Thyroid gland (tissue), 4 donors: ENCODE results near the gene EXOC4. TPM values are rescaled to one million over a fixed set of nuclear protein-coding genes. Genes with fewer than 3 reads are reported as not detected.

ENCODE experiments used
- DNase-seq, 2 donors: peaks; one replicate each; pipeline ENCODE4 v3.0.0-alpha.2; 2019
- H3K27ac ChIP-seq, 3 donors: fragments of 200-600 bp; sonication (generic); 1 replicate in 2 of 3; 2 replicates in 1 of 3; pipeline ENCODE4 v1.5.1; 2016 to 2019; ENCODE audit warnings: mild to moderate bottlenecking in 1 of 3, moderate library complexity in 1 of 3
- H3K27me3 ChIP-seq: fragments of 200-600 bp; sonication (generic); one replicate; pipeline ENCODE4 v1.5.1; 2019
- H3K36me3 ChIP-seq, 2 donors: fragments of 200-600 bp; sonication (generic); one replicate each; pipeline ENCODE4 v1.5.1; 2016 to 2019
- H3K4me1 ChIP-seq, 2 donors: fragments of 200-600 bp; sonication (generic); one replicate each; pipeline ENCODE4 v1.5.1; 2017 to 2019
- H3K4me3 ChIP-seq, 3 donors: fragments of 200-600 bp; sonication (generic); replicated peaks in 1 of 3; 1 replicate in 2 of 3; 2 replicates in 1 of 3; pipeline ENCODE4 v1.5.1; 2016; ENCODE audit warnings: mild to moderate bottlenecking in 1 of 3
- H3K9me3 ChIP-seq: fragments of 200-600 bp; sonication (generic); one replicate; pipeline ENCODE4 v1.5.1; 2017
- POLR2A ChIP-seq, 2 donors: fragments of 450-650 bp; IDR thresholded peaks; one replicate each; pipeline ENCODE4 v1.6.1; 2017; ENCODE audit warnings: antibody characterized with exemption in 2 of 2, mild to moderate bottlenecking in 2 of 2, moderate library complexity in 1 of 2
- WGBS, 2 donors: methylation state at CpG; one replicate each; pipeline ENCODE4 v1.1.5; 2017; 5-methylcytosine and 5-hydroxymethylcytosine counted together
- intact Hi-C: fragments of 100-400 bp; cut with DNase I; formaldehyde crosslinking; loops from one replicate; pipeline ENCODE4 v1.15.1; 2023
- total RNA-seq, 4 donors: library from RNA; depleted of rRNA; stranded (reverse); fragments of >200 nt; gene quantifications; one replicate each; pipeline ENCODE4 v1.2.3, GENCODE V29; 2016
- TF ChIP-seq, protein P1 (sequence below), 6 experiments: fragments of 200-600 bp in 3 of 6; fragments of 450-650 bp in 3 of 6; sonication (generic) in 3 of 6; IDR thresholded peaks; one replicate each; pipeline ENCODE4 v1.5.1; 2016 to 2019; ENCODE audit warnings: antibody characterized with exemption in 6 of 6, mild to moderate bottlenecking in 2 of 6, inconsistent platforms in 1 of 6, moderate library complexity in 1 of 6

Gene EXOC4
- total RNA-seq, 4 donors from 2014 or later, result 74.0 to 116 (median 107) TPM

DNA sequence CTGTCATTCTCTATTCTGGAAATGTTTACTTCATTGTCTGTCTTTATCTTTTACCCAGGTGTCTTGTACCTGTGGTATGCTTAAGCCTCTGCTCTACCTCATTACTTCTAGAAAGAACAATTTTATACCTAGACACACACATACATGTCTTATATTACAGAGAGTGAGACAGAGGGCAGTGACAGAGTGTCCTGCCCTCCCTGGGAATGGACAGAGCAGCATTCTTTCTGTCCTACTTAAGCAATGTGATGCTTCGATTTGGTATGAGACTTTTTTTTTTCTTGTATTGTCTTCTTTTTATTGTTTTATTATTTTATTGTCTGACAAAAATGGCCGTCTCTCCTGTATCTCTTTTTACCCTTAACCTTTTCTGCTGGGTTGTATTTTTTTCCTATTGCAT, 286.1 kb downstream of the EXOC4 start:
- no peak for TF ChIP-seq POLR2A (IDR thresholded peaks at IDR 0.05)
- DNase-seq, result no peak
- no peaks in the 10 kb centered on the region for H3K27me3 ChIP-seq
- no peaks in the 10 kb centered on the region for H3K9me3 ChIP-seq
- no peaks in the 10 kb centered on the region for H3K36me3 ChIP-seq
- WGBS, 2 donors, result 86 to 87% methylated on average over 2 of the region's 2 CpGs
- no peak overlapping the region for H3K4me3 ChIP-seq
- intact Hi-C loops, result no loop called here
- no peaks in the 10 kb centered on the region for H3K4me1 ChIP-seq
- H3K27ac ChIP-seq, result no peak overlapping the region

DNA sequence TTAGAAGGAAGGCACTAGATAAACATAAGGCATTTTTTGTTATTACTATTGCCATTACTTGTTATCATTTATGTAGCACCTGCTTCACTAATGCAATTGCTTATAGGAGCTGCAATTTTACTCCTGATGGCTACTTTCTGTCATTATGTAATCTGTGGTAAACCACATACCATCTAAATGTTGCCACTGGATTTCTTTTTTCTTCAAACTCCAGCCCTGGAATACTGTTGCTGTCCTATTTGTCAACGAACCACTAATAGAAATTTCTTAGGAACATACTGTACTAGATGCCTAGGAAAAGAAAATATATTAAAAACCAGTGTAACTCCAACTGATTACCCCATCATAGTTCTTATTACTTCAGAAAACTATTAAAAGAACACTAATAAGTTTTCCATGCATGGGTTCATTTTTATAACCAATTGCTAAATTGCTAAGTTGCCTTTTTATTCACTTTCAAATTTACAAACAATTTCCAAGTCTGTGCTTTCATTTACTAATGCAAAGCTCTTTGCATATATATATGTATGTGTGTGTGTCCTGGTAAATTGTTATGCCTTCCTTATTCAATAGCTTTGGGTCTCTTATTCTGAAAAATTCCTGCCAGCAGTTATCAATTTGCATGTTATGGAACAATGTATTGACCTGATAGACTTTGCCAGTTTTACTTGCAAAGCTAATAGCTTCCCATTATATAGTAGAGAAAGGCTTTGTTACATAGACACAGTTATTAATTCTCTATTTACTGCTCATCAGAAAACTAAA, 287.4 kb downstream of the EXOC4 start:
- Histone ChIP-seq H3K4me1 (no peaks in the 10 kb centered on the region), H3K27me3 (no peaks in the 10 kb centered on the region), H3K4me3 (no peak overlapping the region), H3K36me3 (no peaks in the 10 kb centered on the region), H3K9me3 (no peaks in the 10 kb centered on the region), H3K27ac (no peak overlapping the region)
- intact Hi-C loops, result no loop called here
- DNase-seq, result no peak
- no peak for TF ChIP-seq POLR2A (IDR thresholded peaks at IDR 0.05)
- TF ChIP-seq, protein P1, sequence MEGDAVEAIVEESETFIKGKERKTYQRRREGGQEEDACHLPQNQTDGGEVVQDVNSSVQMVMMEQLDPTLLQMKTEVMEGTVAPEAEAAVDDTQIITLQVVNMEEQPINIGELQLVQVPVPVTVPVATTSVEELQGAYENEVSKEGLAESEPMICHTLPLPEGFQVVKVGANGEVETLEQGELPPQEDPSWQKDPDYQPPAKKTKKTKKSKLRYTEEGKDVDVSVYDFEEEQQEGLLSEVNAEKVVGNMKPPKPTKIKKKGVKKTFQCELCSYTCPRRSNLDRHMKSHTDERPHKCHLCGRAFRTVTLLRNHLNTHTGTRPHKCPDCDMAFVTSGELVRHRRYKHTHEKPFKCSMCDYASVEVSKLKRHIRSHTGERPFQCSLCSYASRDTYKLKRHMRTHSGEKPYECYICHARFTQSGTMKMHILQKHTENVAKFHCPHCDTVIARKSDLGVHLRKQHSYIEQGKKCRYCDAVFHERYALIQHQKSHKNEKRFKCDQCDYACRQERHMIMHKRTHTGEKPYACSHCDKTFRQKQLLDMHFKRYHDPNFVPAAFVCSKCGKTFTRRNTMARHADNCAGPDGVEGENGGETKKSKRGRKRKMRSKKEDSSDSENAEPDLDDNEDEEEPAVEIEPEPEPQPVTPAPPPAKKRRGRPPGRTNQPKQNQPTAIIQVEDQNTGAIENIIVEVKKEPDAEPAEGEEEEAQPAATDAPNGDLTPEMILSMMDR (IDR thresholded peaks at IDR 0.05), result no peak
- WGBS, 2 donors, result 89 to 95% methylated on average over 1 of the region's 1 CpG

DNA sequence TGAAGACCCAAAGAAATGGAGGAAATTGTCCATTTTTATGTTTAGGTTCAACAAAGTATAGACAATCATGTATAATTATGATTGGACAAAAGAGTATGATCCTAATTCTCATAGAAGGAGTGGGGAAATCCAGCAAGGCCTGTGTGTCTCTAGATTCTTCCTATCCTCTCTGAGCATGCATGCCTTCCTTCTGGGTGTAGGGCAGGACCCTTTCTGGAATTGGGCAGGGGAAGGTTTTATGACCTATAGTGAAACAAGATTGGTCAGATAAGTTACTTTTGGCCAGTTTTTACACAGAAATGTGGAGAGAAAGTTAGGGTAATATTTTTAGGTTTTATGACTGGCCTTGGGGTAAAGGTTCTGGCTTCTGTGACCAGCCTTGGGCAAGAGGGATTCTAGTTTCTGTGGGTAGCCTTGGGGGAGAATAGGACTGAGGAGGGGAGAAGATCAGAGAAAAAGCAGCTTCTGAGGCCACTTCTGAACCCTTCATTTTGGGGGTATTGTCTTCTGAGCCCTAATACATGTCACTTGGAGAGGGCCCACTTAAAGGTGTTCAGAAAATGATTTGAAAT, 289.4 kb downstream of the EXOC4 start:
- H3K27ac ChIP-seq, result no peak overlapping the region

DNA sequence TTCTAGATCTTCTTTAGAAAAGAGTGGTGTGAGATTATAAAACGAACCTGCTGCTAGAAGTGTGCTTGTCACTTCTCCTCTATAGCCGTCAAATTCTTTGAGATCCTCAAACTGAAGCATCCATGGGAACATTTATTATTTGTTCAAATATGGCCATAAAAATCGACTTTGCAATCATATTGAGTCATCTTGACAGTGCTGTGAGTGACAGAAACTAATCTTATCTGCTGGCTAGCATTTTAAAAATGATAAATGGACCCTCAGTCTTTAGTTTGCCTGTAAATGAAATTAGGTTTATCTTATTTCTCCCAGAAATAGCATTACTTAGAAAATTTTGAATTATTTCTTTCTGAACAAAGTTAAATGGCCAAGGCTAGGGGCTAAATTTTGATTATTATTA, 290.8 kb downstream of the EXOC4 start:
- Histone ChIP-seq H3K9me3 (no peaks in the 10 kb centered on the region), H3K36me3 (no peaks in the 10 kb centered on the region), H3K27ac (no peak overlapping the region), H3K27me3 (no peaks in the 10 kb centered on the region), H3K4me1 (no peaks in the 10 kb centered on the region), H3K4me3 (no peak overlapping the region)
- TF ChIP-seq, protein P1 (IDR thresholded peaks at IDR 0.05), result no peak
- TF ChIP-seq POLR2A (IDR thresholded peaks at IDR 0.05), result no peak
- 89 to 90% methylated on average over 3 of the region's 3 CpGs for WGBS, 2 donors
- intact Hi-C loops, result no loop called here
- no peak for DNase-seq

More for the DNA sequence above, 289.4 kb downstream of the EXOC4 start:
- H3K4me3 ChIP-seq, result no peak overlapping the region
- DNase-seq, result no peak
- H3K36me3 ChIP-seq, result no peaks in the 10 kb centered on the region
- H3K9me3 ChIP-seq, result no peaks in the 10 kb centered on the region
- H3K27me3 ChIP-seq, result no peaks in the 10 kb centered on the region
- no peaks in the 10 kb centered on the region for H3K4me1 ChIP-seq
- intact Hi-C loops, result no loop called here
- TF ChIP-seq, protein P1 (IDR thresholded peaks at IDR 0.05), result no peak
- no peak for TF ChIP-seq POLR2A (IDR thresholded peaks at IDR 0.05)

DNA sequence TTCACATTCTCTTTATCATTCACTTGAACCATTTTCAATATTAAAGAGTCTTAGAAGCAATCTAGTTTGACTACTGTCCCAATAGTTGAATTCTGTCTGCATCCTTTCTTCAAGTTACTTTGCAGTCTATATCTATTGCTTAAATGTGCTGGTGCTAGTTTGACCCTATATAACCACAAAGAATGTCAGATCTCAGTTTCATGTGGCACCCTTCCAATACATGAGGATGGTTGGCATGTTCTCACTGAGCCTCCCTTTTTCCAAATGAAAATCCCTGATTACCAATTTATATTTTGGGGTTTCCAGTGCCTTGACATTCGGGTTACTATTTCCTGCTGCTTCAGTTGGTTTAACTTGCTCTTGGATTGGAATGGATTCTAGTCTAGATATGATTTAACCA, 292.7 kb downstream of the EXOC4 start:
- Histone ChIP-seq H3K27ac (no peak overlapping the region), H3K4me3 (no peak overlapping the region), H3K36me3 (no peaks in the 10 kb centered on the region), H3K4me1 (no peaks in the 10 kb centered on the region), H3K9me3 (no peaks in the 10 kb centered on the region), H3K27me3 (no peaks in the 10 kb centered on the region)
- intact Hi-C loops, result no loop called here
- no peak for DNase-seq
- TF ChIP-seq, protein P1 (IDR thresholded peaks at IDR 0.05), result no peak
- no peak for TF ChIP-seq POLR2A (IDR thresholded peaks at IDR 0.05)
- WGBS, 2 donors, result 89 to 95% methylated on average over 1 of the region's 1 CpG
